ENCODE data around the gene PCMTD2. TPM values are rescaled to one million over a fixed set of nuclear protein-coding genes. Genes with fewer than 3 reads are reported as not detected.

The PCMTD2 gene
- total RNA-seq, 1 experiment from 2014 or later: 52.0 TPM

DNA sequence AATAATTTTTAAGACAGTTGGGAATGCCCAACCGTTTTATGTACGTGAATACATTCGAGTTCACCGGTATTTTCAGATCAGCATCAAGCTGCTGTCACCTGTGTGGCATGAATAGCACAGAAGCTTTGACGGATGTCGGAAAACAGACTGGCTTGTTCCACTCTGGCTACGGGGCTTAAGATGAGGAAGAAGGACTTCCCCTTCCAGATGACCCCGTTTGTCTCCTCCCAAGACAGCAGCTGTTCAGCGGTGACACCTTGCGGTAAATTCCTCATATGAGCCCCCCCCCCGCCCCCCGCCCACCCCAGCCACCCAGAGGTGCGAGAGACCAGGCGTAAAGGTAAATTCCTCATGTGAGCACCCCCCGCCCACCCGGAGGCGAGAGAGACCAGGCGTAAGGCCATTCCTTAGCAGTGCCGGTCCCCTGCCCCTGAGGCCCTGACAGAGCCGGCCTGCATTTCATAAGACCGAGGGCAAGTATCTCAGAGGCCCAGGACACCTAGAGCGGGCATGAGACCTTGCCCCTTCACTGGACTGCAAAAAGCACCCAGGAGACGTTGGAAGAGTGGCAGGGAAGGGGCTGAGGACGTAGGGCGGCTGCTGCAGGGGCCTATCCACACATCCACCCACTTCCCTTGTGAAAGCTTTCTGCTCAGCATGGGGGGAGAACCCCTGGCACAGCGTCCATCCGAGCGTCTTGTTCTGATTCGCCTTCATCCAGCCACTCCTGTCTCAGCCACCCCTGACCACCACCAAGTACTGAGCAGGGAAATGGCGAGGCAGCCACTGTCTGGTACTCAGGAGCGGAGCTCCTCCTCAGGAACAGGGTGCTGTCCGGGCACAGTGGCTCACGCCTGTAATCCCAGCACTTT, 7.3 kb upstream of the PCMTD2 start:
- H3K9ac ChIP-seq (ENCODE audit: extremely low read depth, insufficient read length, low read length): no peak overlapping the region
- Mint-ChIP-seq H3K36me3 (ENCODE audit: insufficient read depth in 1 of 3, low read depth in 3 of 3) (no peaks in the 10 kb centered on the region; a peak in 1 of 7 replicates), H3K27me3 (ENCODE audit: low read depth) (peaks cover 52% of the 10 kb centered on the region), H3K4me1 (no peaks in the 10 kb centered on the region), H3K9me3 (no peaks in the 10 kb centered on the region), H3K4me3 (no peak overlapping the region; a peak in 1 of 5 replicates), H3K27ac (no peak overlapping the region)
- H2BK15ac ChIP-seq (ENCODE audit: low read depth, low read length): no peak overlapping the region
- H3K14ac ChIP-seq (ENCODE audit: insufficient read depth, low read length): no peak overlapping the region; the same call in 1 of the 2 replicates
- no peak overlapping the region for H2BK20ac ChIP-seq (ENCODE audit: low read depth, low read length, poor library complexity, severe bottlenecking)
- H3K23ac ChIP-seq (ENCODE audit: insufficient read length, low read depth, low read length): no peak overlapping the region
- no peak for TF ChIP-seq CTCF (conservative IDR thresholded peaks at IDR 0.05)
- WGBS (ENCODE audit: extremely low coverage, insufficient read length, low lambda C conversion rate): no CpG with 5 or more reads among the region's 33 CpGs
- no peak overlapping the region for H2BK5ac ChIP-seq (ENCODE audit: insufficient read length, low read length)
- no peak overlapping the region for H3K4ac ChIP-seq (ENCODE audit: low read depth, low read length)
- no peak overlapping the region for H4K5ac ChIP-seq (ENCODE audit: insufficient read length, low read depth, low read length)
- no peaks in the 10 kb centered on the region for H3K9me3 ChIP-seq (ENCODE audit: control insufficient read depth, low read depth, low read length)
- no peak overlapping the region for H3K56ac ChIP-seq (ENCODE audit: insufficient read length, low read depth, low read length)
- no peak overlapping the region for H2AK5ac ChIP-seq (ENCODE audit: insufficient read length, low read length)
- H3T11ph ChIP-seq (ENCODE audit: low read length): no peak overlapping the region
- no peak overlapping the region for H2BK120ac ChIP-seq (ENCODE audit: low read depth, low read length, poor library complexity, severe bottlenecking)
- H2BK12ac ChIP-seq (ENCODE audit: insufficient read length, low read depth, low read length): no peak overlapping the region
- no peaks in the 10 kb centered on the region for H3K27me3 ChIP-seq (ENCODE audit: insufficient read depth, low read length)
- no peaks in the 10 kb centered on the region for H3K23me2 ChIP-seq (ENCODE audit: insufficient read length, low read depth, low read length, poor library complexity, severe bottlenecking)
- H4K8ac ChIP-seq (replicated peaks; ENCODE audit: insufficient read length, low read depth, low read length): no peak overlapping the region
- H4K20me1 ChIP-seq (ENCODE audit: control insufficient read depth, insufficient read depth, insufficient read length): no peaks in the 10 kb centered on the region
- no peaks in the 10 kb centered on the region for H3K79me2 ChIP-seq (ENCODE audit: insufficient read depth, low read length)
- H2AFZ ChIP-seq (ENCODE audit: low read length): no peak overlapping the region
- DNase-seq: no peak
- H3K27ac ChIP-seq (ENCODE audit: insufficient read length, low read depth, low read length): no peak overlapping the region
- H3K4me1 ChIP-seq (ENCODE audit: insufficient read depth, low read length): no peaks in the 10 kb centered on the region
- H3K18ac ChIP-seq (ENCODE audit: insufficient read length, low read depth, low read length): no peak overlapping the region
- H3K4me2 ChIP-seq (ENCODE audit: insufficient read depth, insufficient read length, low read length): no peak overlapping the region
- H3K79me1 ChIP-seq (ENCODE audit: insufficient read depth, low read depth, low read length, poor library complexity, severe bottlenecking): no peaks in the 10 kb centered on the region
- no peak overlapping the region for H4K91ac ChIP-seq (ENCODE audit: insufficient read length, low read depth, low read length)
